SH-SY5Y (cell line): ENCODE data around the gene DCDC2B.

ENCODE experiments used
- GATA2 ChIP-seq: IDR thresholded peaks from 2 replicates; pipeline ENCODE4 v1.6.1; 2011; ENCODE audit warnings: mild to moderate bottlenecking, low read depth, low read length
- GATA3 ChIP-seq: IDR thresholded peaks from 2 replicates; pipeline ENCODE4 v1.6.1; 2011; ENCODE audit warnings: low read depth, mild to moderate bottlenecking, low read length, moderate library complexity

- no peak for TF ChIP-seq GATA2
- TF ChIP-seq GATA3 = no peak
These were observed 11.1 kb upstream of the DCDC2B start for GRCh38 chr1:32197837-32198236.
